HG02610 (cell line): ENCODE measurements around the gene CDK16.
"Not testable (repeated sequence)": the region's sequence is repeated elsewhere in the genome, so short reads cannot be mapped to it uniquely, and the experiment has no call there.

Source experiments
- ATAC-seq: cut with Tn5 transposase; IDR thresholded peaks from one replicate; pipeline ENCODE4 v1.9.1; 2021; ENCODE audit warnings: mild to moderate bottlenecking, moderate library complexity; ENCODE audit not compliant: unreplicated experiment

CDK16 gene

GRCh38 chrX:47247206-47247998, 28.9 kb downstream of the CDK16 start:
- no peak for ATAC-seq

- no peak for ATAC-seq
Measured at GRCh38 chrX:47247999-47248320, 29.5 kb downstream of the CDK16 start.

GRCh38 chrX:47248576-47248975, 30.1 kb downstream of the CDK16 start:
- no peak for ATAC-seq

- no peak for ATAC-seq
Measured at GRCh38 chrX:47250017-47250347, 31.5 kb downstream of the CDK16 start.

GRCh38 chrX:47257620-47258019, 39.1 kb downstream of the CDK16 start:
- ATAC-seq, result not testable (repeated sequence)

GRCh38 chrX:47264483-47265173, 46.1 kb downstream of the CDK16 start:
- ATAC-seq, result no peak

- no peak for ATAC-seq
Measured at GRCh38 chrX:47266643-47267042, 48.2 kb downstream of the CDK16 start.

- no peak for ATAC-seq
Measured at GRCh38 chrX:47272013-47272408, 53.5 kb downstream of the CDK16 start.

- ATAC-seq, result no peak
Measured at GRCh38 chrX:47273011-47273730, 54.7 kb downstream of the CDK16 start.

GRCh38 chrX:47278691-47279090, 60.2 kb downstream of the CDK16 start:
- no peak for ATAC-seq
